ENCODE measurements around the gene MMP24OS. TPM values are rescaled to one million over a fixed set of nuclear protein-coding genes. Genes with fewer than 3 reads are reported as not detected.
"Not testable (repeated sequence)": the region's sequence is repeated elsewhere in the genome, so short reads cannot be mapped to it uniquely, and the experiment has no call there.

MMP24OS gene
- total RNA-seq, 2 experiments from 2014 or later, result 46.6 to 48.4 TPM

GRCh38 chr20:35318502-35319157 is 40.7 kb upstream of the MMP24OS start:
- H3K4me3 Mint-ChIP-seq, result no peak overlapping the region
- ATAC-seq (peak; percentile 50), DNase-seq (no peak)
- ChIA-PET POLR2A (interaction anchor here (0.6 to 1.7 kb wide), 3 partner anchors 11 to 424 kb away, joined by 3 to 4 read pairs (median 4); partner anchors contain the start of gene RBM39), CTCF (interaction anchor here (1.0 to 6.1 kb wide), 6 partner anchors 9 to 122 kb away, joined by 3 to 37 read pairs (median 6); no protein-coding TSS in a partner anchor)
- peaks cover 39% of the 10 kb centered on the region for H3K4me1 Mint-ChIP-seq (ENCODE audit: low read depth)
- H3K27ac Mint-ChIP-seq, result no peak overlapping the region
- H3K27me3 Mint-ChIP-seq, result no peaks in the 10 kb centered on the region
- no peaks in the 10 kb centered on the region for H3K9me3 Mint-ChIP-seq
- intact Hi-C loops (cut with micrococcal nuclease), result no loop called here
- TF ChIP-seq CTCF (IDR thresholded peaks at IDR 0.05), result no peak
- peaks cover 11% of the 10 kb centered on the region for H3K36me3 Mint-ChIP-seq (ENCODE audit: low read depth)

- H3K9me3 Mint-ChIP-seq, result no peaks in the 10 kb centered on the region
- H3K36me3 Mint-ChIP-seq (ENCODE audit: low read depth), result peaks cover 12% of the 10 kb centered on the region
- CTCF ChIA-PET, result interaction anchor here (1.0 to 6.1 kb wide), 7 partner anchors 8 to 123 kb away, joined by 3 to 37 read pairs (median 5); no protein-coding TSS in a partner anchor
Observed at GRCh38 chr20:35317416-35318210, 39.7 kb upstream of the MMP24OS start.

GRCh38 chr20:35316086-35316485 is 38.2 kb upstream of the MMP24OS start:
- TF ChIP-seq CTCF (IDR thresholded peaks at IDR 0.05), result no peak
- Mint-ChIP-seq H3K4me1 (ENCODE audit: low read depth) (peaks cover 50% of the 10 kb centered on the region), H3K9me3 (no peaks in the 10 kb centered on the region), H3K27me3 (no peaks in the 10 kb centered on the region), H3K4me3 (no peak overlapping the region), H3K36me3 (ENCODE audit: low read depth) (peaks cover 21% of the 10 kb centered on the region), H3K27ac (peak overlapping the region; percentile 2)
- ChIA-PET POLR2A (no interaction called here), CTCF (interaction anchor here (1.3 to 6.1 kb wide), 2 partner anchors 11 to 15 kb away, joined by 3 to 37 read pairs; no protein-coding TSS in a partner anchor)
- DNase-seq (no peak), ATAC-seq (no peak)
- intact Hi-C loops (cut with micrococcal nuclease), result no loop called here

More at GRCh38 chr20:35317416-35318210, 39.7 kb upstream of the MMP24OS start:
- POLR2A ChIA-PET, result interaction anchor here (0.6 to 1.7 kb wide), 2 partner anchors 12 to 425 kb away, joined by 3 to 4 read pairs; partner anchors contain the start of gene RBM39
- DNase-seq, result no peak
- no peaks in the 10 kb centered on the region for H3K27me3 Mint-ChIP-seq
- no peak for ATAC-seq
- H3K4me1 Mint-ChIP-seq (ENCODE audit: low read depth), result peaks cover 36% of the 10 kb centered on the region
- intact Hi-C loops (cut with micrococcal nuclease), result no loop called here
- TF ChIP-seq CTCF (IDR thresholded peaks at IDR 0.05), result no peak
- no peak overlapping the region for H3K4me3 Mint-ChIP-seq
- no peak overlapping the region for H3K27ac Mint-ChIP-seq

GRCh38 chr20:35315632-35316020 is 37.7 kb upstream of the MMP24OS start:
- POLR2A ChIA-PET; H3K27me3 Mint-ChIP-seq; intact Hi-C loops (cut with micrococcal nuclease); DNase-seq; H3K9me3 Mint-ChIP-seq; H3K4me3 Mint-ChIP-seq; ATAC-seq: not testable (repeated sequence)
- CTCF ChIA-PET, result interaction anchor here (3.4 to 6.1 kb wide), 2 partner anchors 10 to 15 kb away, joined by 22 to 37 read pairs; no protein-coding TSS in a partner anchor
- peaks cover 52% of the 10 kb centered on the region for H3K4me1 Mint-ChIP-seq (ENCODE audit: low read depth)
- peaks cover 23% of the 10 kb centered on the region for H3K36me3 Mint-ChIP-seq (ENCODE audit: low read depth)
- peak overlapping the region; percentile 2 for H3K27ac Mint-ChIP-seq

- peak overlapping the region; percentile 51 for H3K27ac Mint-ChIP-seq
- peaks cover 25% of the 10 kb centered on the region for H3K36me3 Mint-ChIP-seq (ENCODE audit: low read depth)
- no peaks in the 10 kb centered on the region for H3K27me3 Mint-ChIP-seq
- no peaks in the 10 kb centered on the region for H3K9me3 Mint-ChIP-seq
- ATAC-seq, result peak; percentile 19
- DNase-seq, result no peak
- intact Hi-C loops (cut with micrococcal nuclease), result no loop called here
- H3K4me3 Mint-ChIP-seq, result no peak overlapping the region
- TF ChIP-seq CTCF (IDR thresholded peaks at IDR 0.05), result no peak
- POLR2A ChIA-PET, result no interaction called here
- H3K4me1 Mint-ChIP-seq (ENCODE audit: low read depth), result peaks cover 54% of the 10 kb centered on the region
- CTCF ChIA-PET, result interaction anchor here (1.9 to 6.1 kb wide), 3 partner anchors 10 to 16 kb away, joined by 5 to 37 read pairs (median 22); no protein-coding TSS in a partner anchor
Observed at GRCh38 chr20:35314816-35315631, 37.1 kb upstream of the MMP24OS start.

Measured in activated CD8-positive, alpha-beta T cell treated with anti-CD3 and anti-CD28 coated beads for 36 hours (primary cell).